HG03095 (cell line): ENCODE results near the gene HYAL3.

Experiments used
- ATAC-seq: cut with Tn5 transposase; IDR thresholded peaks from one replicate; pipeline ENCODE4 v1.9.1; 2021; ENCODE audit warnings: moderate library complexity; ENCODE audit not compliant: unreplicated experiment

HYAL3 gene

DNA sequence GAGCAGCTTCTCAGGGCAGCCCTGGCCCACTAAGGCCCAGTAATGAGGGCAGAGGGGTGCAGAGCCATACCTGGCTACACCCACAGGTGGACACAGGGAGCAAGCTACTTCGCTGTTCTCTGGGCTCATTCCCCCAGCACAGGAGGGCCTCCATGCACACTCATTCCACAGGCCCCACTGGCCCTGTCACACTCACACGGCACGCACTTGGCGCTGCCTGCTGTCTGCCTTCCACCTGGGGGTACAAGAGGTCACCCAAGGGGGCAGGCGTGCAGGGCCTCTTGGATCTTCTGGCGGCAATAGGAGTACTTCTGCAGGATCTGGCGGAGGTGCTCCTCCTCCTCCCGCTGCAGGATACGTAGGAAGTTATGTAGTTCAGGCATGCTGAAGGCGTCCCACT, 31.1 kb upstream of the HYAL3 start:
- no peak for ATAC-seq

DNA sequence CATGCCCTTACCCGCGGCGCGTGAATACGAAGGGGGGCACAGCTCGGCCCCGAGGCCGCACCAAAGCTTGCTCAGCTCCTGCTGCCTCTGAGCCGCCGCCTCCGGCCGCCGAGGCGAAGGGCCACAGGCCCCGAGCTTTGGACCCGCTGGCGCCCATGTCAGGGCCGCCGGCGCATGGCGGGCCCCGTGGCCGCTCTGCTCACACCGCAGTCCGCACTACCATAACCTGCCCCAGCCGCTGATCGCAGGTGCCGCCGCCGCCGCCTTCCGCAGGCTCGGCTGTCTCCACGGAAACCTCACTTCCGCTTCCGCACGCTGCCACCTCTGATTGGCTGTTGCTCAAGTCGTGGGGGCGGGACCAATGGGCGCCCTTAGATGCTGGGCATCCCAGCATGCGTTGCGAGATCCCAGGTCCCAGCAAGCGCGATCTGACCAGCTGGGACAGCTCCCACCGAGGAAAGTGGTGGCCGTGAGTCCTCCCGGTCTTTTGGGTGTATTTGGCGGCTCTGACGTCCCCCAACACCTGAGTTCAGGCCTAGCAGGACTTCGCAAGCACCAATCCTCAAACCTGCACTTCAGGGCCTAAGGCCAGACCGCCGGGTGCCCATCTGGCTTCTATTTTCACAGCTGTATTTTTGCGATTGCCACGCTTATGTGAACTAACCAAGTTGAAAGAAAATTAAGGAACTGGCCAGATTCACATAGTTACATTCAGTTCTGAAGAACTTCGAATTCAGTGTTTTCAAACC, 28.9 kb upstream of the HYAL3 start, which contains the start of gene TUSC2:
Gene TUSC2 (minus strand): TSS at position 281 of the 749 bp plus-strand sequence. CDS start 124 bp downstream, at position 157.
- ATAC-seq, result peak; percentile 79

DNA sequence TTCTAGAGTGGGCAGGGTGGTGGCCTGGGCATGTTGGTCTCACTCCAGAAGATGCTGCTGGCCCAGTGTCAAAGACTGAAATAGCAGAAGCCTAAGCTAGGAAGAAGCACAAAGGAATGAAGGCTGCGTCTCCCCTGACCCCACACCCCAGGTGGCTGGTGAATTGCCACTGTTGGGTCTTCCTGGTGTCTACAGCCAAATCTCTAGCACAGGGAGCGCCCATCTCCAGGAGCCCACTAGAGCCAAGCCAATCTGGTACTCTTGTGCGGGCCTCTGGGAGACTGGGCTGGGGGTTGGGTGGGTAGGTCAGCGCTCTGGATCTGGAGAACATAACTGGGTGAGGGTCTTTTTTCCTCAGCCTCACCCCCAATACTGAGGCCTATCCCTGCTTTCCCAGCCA, 27.9 kb upstream of the HYAL3 start:
- ATAC-seq, result no peak

DNA sequence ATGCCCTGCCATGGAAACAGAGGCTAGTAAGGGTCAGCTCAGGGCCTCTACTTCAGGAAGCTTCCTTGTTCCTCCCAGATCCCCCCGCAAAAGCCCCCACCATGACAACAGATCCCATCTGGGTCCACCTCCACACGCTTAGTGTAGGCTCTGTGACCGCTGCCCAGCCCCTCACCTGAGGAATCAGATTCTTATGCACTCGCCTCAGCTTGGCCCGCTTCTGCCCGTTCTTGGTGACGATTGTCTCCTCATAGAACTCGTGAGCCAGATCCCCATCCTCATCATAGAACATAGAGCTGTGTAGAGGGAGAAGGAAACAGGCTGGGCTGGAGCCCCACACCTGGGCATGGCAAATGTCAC, 27.0 kb upstream of the HYAL3 start:
- ATAC-seq, result no peak

DNA sequence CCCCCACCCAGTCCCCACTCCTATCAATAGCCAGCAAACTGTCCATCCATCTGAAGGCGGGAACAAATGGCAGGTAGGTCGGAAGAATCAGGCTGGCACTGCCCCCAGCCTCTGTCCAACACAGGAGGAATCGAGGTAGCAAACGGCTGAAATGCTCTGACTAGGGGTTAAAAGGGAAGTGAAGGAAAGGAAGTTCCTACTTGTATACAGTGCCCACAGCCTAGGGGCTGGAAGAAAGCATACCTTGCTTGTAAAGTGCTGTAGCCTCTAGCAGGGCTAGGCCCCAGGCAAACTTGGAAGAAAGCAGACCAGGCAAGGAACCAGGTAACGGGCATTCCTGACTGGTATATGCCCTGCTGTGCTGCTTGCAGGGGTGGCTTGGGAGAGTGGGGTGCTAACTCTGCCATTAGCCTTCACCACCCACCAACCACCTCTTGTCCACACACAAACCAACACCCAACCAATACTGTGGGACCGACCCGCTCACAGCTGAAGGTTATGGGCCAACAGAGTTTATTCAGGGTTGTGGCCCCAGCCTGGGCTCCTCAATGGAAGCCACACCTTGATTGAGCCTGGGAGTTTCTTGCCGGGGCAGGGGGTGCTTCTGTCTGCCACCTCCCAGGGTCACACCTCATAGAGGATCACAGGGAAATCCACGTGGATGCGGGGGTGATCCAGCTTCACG, 26.4 kb upstream of the HYAL3 start:
- no peak for ATAC-seq

DNA sequence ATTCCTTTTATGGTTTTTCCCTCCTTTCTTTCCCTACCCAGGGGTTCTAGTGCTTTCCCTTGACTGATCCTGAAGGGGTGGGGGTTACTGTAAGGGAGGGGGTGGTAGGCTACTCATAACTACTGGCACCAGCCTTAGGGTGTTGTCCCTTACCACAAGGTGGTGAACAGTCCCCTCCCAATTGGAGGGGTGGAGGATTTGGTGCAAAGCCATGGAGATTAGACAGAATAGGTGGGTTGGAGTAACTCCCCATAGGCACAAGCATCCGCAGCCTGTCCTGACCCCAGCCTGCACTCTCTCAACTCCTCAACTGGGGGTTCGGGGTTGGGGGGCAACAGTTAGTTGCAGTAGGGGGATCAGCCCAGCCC, 25.9 kb upstream of the HYAL3 start:
- no peak for ATAC-seq

DNA sequence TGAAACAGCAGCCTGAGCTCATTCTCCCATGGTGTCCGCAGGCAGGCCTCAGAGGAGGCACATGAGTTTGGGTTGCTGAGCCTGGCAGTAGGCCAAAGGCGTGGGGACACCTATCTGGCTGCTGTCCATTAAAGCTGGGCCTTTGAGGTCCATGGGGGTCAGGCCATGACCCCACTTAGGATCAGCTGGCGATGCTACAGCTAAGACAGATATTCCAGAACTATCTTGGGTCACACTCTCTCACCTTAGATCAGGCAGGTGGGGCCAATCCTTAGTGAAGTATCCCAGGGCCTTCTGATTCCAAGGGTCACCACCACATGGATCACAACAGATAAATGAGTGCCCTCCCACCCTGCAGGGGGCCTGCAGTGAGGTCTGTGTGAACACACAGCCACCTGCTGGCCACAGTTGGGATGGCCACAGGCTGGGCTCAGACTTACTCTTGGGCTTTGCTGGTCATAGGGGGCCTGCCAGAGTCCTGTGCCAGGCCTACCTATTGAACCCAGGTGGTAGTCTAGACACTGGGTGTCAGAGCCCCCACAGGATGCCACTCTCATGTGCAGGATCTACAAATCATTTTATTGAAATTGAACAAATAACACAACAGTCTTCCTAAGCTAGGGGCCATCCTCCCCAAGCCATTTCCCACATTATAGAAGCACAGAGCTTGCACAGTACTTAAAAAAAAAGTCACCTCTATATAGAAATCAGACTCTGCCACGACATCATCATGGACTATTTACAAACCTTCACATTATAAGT, 25.3 kb upstream of the HYAL3 start:
- ATAC-seq, result no peak

DNA sequence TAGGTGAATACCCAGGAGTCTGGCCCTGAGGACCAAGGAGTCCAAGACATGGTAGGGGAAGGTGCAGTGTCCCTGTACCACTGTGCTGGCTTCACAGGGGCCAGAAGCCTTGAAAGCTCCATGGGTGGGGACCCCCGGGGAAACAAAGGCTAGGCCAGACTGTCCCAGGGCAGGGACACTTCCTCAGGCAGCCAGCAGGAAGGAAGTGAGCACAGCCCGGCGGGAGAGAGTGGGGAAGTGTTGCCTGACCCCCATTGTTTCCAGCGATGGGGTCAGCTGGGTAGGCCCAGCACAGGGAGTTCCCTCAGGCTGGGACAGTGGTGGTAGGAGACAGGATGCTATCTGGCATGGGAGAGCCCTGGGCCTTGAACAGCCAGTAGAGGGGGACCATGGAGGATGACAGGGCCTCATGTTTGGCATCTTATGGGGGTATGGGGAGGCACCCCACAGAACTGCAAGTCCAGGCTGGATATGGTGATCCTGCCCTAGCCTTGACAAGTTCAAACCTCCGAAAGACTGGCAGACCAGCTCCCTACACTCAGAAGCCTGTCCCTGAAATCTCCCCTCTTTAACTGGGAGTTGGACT, 24.5 kb upstream of the HYAL3 start:
- ATAC-seq, result no peak

DNA sequence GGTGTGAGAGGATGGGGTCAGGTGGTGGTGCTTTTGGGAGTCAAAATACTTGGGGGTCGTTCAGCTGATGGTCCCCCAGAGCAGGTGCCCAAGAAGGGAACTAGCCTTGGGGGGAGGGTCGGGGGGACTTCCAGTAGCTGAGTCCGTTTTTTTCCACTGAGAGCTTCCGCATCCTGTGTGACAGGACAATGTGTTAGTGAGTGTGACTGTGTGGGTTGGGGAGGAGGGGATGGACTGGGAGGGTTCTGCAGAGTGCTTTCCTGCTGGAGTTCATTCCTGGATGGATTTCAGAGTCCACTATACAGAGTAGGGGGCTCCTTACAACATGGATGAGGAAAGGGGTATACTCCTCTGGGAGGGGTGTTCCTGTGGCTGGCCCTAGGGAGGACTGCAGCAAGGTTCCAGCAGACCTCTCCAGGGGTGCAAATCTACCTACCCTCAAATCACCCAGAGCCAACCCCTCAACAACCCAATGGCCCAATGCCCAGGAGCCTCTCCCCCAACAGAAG, 23.9 kb upstream of the HYAL3 start:
- ATAC-seq, result no peak

DNA sequence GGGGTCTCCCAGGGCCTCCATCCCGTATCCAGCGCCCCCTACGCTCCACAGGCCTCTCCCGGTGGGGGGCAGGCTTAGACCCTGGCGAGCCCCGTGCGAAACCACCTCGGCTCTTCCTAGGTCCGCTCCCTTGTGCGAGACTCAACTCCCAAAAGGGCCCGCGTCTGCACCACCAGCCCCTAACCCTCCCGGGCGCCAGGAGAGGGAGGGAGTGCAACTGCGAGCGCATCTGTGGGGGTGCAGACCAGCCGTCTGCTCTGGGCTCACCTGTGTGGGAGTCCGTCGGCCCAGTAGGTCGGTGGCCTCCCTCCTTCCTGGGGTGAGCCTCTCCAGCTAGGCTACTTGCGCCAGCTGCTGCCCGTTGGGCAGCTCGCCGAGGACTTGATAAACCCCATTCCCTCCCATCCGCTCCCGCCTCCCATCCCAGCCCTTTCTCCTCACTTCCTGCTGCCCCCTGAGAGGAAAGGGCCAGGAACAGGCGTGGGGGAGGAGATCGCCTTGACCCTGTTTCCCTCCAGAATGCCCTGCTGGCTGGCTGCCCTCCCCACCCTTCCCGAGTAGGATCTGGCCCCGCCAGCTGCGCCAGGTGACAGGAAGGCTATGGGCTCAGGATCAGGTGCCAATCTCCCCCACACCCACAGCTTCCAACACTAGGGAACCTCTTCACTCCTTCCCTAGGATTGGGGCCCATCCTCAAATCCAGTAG, 23.3 kb upstream of the HYAL3 start, which contains the start of gene HYAL2:
Gene HYAL2 (minus strand): TSS at position 360 of the 706 bp plus-strand sequence. CDS start 2,256 bp downstream, outside the sequence.
- ATAC-seq, result no peak

DNA sequence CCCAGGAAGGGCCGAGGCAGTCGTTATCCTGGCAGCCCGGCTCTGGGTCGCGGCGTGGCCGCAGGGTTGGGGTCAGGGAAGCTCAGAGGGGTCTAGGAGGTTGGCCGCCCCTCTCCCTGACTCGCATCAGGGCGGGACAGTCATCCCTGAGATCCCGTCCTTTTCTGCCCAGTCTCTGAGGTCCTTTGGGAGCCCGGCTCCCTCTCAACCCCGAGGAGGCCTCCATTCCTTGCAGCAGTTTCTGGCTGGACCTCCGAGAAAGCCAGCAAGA, 22.8 kb upstream of the HYAL3 start:
- no peak for ATAC-seq

DNA sequence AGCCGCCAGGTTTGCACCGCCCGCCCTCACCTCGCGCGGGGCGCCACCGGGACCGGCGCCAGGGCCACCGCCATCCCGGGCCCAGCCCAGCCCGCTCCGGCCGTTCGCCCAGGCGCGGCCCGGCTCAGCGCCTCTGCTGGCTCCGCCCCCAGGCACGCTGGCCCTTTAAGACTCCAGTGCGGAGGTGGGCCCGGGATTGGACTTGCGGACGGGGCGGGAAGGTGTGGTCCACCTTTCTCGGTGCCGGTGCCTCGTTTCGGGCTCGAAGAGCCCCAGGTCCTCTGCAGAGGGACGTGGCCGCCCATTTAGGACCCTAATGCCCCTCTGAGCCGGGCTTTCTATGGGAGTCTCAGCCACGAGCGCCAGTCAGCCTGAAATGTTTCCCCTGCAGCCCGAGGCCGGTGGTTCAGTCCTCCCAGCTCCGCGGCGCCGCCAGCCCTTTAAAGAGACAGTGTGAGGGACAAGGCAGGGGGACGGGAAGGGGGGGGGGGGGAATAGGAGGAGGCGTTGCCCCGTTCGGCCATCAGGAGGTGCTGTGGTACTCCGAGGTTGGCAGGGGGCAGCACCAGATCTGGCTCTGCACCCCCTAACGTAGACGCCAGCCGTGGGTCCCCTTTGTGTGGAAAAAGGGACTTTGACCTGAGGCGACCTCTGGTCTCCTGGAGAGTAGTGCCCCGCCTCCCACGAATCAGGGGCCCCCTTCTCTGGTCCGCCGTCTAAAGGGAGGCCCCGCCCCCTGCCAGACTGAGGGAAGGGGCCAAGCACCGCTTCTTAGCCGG, 22.3 kb upstream of the HYAL3 start:
- ATAC-seq, result peak; percentile 75

DNA sequence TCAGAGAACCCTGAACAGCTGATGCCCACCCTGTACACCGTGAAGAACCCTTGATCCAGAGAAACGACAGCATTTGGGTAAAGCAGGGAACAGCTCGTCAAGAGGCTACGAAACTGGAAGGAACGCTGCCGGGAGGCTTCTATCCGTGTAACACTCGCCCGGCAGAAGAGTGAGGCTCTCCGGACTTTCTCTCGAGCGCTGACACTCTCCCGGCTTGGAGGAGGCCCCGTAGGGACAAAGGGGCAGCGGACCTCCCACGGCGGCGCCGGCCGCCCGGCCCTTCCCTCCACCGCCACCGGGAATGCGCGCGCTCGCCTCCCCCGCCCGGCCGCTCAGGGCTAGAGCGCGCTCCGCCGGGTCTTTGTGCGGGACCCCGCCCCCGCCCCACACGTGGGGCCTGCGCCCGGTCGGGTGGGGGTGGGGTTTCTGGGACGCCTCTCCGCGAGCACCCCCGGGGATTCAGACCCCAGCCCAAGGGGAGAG, 21.7 kb upstream of the HYAL3 start:
- peak; percentile 52 for ATAC-seq

DNA sequence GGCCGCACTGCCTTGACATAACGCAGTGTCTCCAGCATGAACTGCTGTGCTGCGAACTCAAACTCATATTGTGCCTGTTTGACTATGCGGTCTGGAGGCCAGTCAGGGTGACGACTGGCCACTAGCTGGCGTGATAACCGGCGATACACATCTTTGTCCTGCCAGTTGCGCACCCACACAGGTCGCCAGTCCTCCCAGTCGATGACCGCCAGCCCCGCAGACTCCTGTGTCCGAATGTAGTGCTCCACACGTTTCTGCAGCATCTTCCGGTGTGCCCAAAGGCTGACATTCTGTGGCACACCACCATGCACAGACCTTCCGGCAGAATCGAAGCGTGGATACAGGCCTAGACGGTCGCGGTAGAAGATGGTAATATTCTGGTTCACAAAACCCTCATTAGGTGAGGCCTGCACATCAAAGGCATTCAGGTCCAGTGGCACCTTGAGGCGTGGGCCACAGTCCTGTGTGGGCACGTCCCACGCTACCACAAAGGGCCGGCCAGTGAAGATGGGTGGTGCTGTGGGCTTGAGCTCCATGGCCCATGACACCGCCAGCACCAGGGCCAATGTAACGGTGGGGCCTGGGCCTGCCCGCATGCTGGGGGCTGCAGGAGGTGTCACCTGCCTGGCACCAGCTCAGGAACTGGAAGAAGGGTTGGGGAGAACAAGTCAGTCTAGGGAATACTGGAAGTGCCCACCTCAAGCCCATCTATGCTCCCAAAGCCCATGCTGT, 20.9 kb upstream of the HYAL3 start:
- ATAC-seq, result no peak

DNA sequence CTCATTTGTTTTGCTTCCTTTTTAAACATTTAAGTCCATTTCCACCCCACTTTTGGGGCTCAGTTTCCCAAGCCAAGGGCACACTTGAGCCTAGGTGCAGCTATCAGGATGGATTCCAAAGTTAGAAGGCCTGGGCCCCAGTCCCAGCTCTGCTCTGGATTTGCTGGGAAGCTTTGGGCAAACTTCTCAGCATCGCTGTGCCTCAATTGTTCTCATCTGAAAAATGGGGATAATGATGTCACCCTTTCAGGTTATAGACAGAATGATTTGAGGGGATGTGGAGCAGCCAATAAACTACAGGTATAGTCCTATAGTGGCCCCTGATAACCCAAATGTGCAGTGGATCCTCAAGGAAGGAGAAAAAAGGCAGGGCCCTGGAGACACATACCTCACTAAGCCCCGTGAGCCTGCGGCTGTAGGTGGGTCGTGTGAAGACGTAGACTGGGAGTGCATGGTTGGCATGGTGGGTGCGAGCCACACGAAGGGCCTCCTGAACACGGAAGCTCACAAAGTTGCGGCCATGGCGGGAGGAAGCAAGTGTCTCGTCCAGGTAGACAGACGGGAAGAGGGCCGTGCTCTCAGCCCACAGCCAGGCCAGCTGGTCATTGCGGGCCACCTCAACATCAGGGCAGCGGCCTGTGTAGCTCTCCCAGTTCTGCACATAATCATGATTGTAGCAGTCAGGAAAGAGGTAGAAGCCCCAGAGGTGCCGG, 20.1 kb upstream of the HYAL3 start:
- ATAC-seq, result no peak

DNA sequence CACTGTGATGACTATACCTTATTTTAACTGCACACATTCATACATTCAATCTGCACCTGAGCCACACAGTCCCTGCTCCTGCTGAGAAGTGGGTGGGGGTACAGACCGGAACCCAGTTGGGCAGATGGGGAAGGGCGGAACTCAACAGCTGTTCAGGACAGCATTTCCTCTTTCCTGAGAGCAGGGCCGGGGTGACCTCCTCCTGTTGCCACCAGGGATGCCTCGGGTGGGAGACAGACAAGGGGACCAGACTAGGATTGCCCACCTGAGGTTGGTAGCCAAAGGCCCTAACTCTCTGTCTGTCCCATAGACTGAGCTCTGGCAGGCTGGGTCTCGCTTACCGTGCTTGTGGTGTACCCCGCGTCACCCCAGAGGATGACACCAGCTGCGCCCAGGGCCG, 19.4 kb upstream of the HYAL3 start:
- no peak for ATAC-seq

DNA sequence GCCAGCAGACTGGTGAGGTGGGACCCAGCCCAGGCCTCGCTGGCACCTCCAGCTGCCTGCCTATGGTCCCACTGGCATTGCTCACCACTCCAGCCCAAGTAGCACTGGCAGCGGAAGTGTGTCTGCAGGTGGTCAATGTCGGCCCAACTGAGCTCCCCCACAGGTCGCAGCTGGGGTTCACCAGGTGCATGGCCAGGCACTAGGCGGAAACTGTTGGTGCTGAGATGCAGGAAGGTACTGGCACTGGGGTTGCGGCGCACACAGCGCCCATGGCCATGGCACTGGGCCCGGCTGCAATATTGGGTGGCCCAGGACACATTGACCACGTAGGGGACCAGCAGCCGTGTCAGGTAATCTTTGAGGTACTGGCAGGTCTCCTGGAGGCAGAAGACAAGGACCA, 19.0 kb upstream of the HYAL3 start:
- ATAC-seq, result no peak

DNA sequence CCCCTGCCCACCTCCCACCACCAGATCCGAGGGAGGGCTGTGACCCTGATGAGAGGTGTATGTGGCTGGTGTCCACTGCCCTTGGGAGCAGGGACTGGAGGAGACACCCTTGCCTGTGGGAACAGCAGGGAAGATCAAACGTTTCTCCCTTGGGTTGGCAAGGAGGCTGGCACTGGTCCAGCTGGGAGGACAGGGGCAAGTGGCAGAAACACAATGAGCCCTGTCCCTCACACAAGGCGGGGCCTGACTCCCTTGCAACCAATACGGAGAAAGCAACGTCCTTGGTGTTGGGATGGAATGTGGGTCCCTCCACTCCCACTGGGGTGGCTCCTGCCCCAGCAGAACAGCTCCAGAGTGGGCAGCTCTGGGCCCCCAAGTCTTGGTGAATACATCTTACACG, 18.1 kb upstream of the HYAL3 start:
- ATAC-seq, result no peak
